Panc1 (cell line): ENCODE results near the gene CPHXL2. TPM values are rescaled to one million over a fixed set of nuclear protein-coding genes. Genes with fewer than 3 reads are reported as not detected.

ENCODE experiments used
- total RNA-seq: library from RNA; stranded (reverse); gene quantifications from one replicate; pipeline ENCODE4 v1.2.1, GENCODE V29; 2021; ENCODE audit not compliant: unreplicated experiment

The CPHXL2 gene
- total RNA-seq, 1 experiment from 2014 or later, result not detected

Other genes starting within 250 kb of the CPHXL2 start
- gene CFDP1, start 243.5 kb downstream of the CPHXL2 start, total RNA-seq, result 25.7 TPM
- 19.0 TPM for gene TMEM170A, start 212.3 kb downstream of the CPHXL2 start, total RNA-seq
- 0.05 TPM for gene CHST6, start 181.6 kb downstream of the CPHXL2 start, total RNA-seq
- 0.15 TPM for gene CHST5, start 140.9 kb downstream of the CPHXL2 start, total RNA-seq
- 9.0 TPM for gene TMEM231, start 120.8 kb downstream of the CPHXL2 start, total RNA-seq
- gene GABARAPL2, start 110.6 kb downstream of the CPHXL2 start, total RNA-seq, result 56.2 TPM
- 46.8 TPM for gene ADAT1, start 53.7 kb downstream of the CPHXL2 start, total RNA-seq
- 119 TPM for gene KARS1, start 29.3 kb downstream of the CPHXL2 start, total RNA-seq
- gene TERF2IP, start 29.2 kb downstream of the CPHXL2 start, total RNA-seq, result 23.3 TPM
- gene DUXB, start 24.5 kb upstream of the CPHXL2 start, total RNA-seq, result not detected
- not detected for gene CPHXL, start 49.5 kb upstream of the CPHXL2 start, total RNA-seq